Bladder microvascular endothelial cell (primary cell): ENCODE data around the gene FMNL3. TPM values are rescaled to one million over a fixed set of nuclear protein-coding genes. Genes with fewer than 3 reads are reported as not detected.

Experiments used
- total RNA-seq: library from RNA; depleted of rRNA; stranded (reverse); fragments of >200 nt; gene quantifications from 2 replicates; pipeline ENCODE4 v1.2.3, GENCODE V29; 2014

The FMNL3 gene
- 61.7 and 123 TPM in 2 replicates for total RNA-seq

DNA sequence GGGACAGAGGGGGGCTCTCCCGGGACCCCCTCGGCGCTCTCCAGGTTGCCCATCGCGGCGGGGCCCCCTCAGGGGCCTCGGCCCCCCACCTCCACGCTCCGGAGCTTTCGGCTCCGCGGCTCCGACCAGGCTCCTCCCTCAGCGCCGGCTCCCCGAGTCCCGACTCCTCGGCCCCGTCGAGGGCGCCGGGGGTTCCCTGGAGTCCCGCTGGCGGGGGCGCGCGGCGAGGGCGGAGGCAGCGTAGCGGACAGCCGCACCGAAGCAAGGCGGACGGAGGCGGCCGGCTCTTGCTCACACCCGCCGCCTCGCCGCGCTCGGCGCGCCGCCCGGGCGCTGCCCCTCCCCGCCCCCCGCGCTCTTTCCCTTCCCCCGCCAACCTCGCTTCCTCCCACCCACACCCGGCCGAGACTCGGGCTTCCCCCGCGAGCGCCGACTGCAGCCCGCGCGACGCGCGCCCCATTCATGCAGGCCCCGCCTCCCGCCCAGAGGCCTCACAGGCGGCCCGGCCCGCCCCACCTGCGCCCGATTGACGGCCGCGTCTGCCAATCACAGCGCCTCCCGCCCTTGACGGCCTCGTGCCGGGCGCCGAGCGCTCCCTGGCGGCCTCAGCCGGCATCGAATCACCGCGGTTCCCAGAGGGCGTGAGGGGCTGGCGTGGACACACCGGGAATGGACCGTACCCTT is at the start of gene FMNL3:
Gene FMNL3, minus strand, starts transcription at position 278 of the 684 bp plus-strand sequence. Its CDS starts 225 bp downstream, at position 53.

GRCh38 chr12:49740930-49741881 is 34.0 kb upstream of the FMNL3 start, which contains the start of gene TMBIM6:
Gene TMBIM6, plus strand, starts transcription at chr12:49741557. Its CDS starts 10,937 bp downstream, at chr12:49752494.

GRCh38 chr12:49623142-49623904 is 83.9 kb downstream of the FMNL3 start, which contains the start of gene PRPF40B:
Gene PRPF40B, plus strand, starts transcription at chr12:49623561. Its CDS starts 30 bp downstream, at chr12:49623591.

GRCh38 chr12:49605539-49605938 is 101.7 kb downstream of the FMNL3 start, which contains the start of gene FAM186B:
Gene FAM186B, minus strand, starts transcription at chr12:49605639. Its CDS starts 162 bp downstream, at chr12:49605477.

Other genes starting within 250 kb of the FMNL3 start
- gene KCNH3, start 168.4 kb downstream of the FMNL3 start, total RNA-seq, result 0.06 TPM in 1 of 2 replicates, not detected in the other
- 52.9 and 55.5 TPM in 2 replicates for gene MCRS1, start 139.3 kb downstream of the FMNL3 start, total RNA-seq
- under 0.01 and 0.06 TPM in 2 replicates for gene FAM186B, start 101.8 kb downstream of the FMNL3 start, total RNA-seq
- 2.1 and 5.3 TPM in 2 replicates for gene PRPF40B, start 83.8 kb downstream of the FMNL3 start, total RNA-seq
- 281 and 443 TPM in 2 replicates for gene TMBIM6, start 34.2 kb upstream of the FMNL3 start, total RNA-seq
- 6.6 and 12.3 TPM in 2 replicates for gene NCKAP5L, start 121.0 kb upstream of the FMNL3 start, total RNA-seq
- 2.1 and 2.5 TPM in 2 replicates for gene BCDIN3D, start 135.7 kb upstream of the FMNL3 start, total RNA-seq
- gene FAIM2, start 196.5 kb upstream of the FMNL3 start, total RNA-seq, result not detected in 2 replicates
- not detected in 2 replicates for gene AQP2, start 243.3 kb upstream of the FMNL3 start, total RNA-seq